Heart left ventricle (tissue), 13 donors: ENCODE measurements around the gene B3GAT2.
A peak's percentile ranks its signal among the peaks of the same experiment; 100 is the strongest.

Source experiments
- CTCF ChIP-seq, 12 donors: fragments of 200-600 bp; sonication (generic) in 4 of 12; IDR thresholded peaks; one replicate each; pipeline versions ENCODE4 v1.5.0 to v1.8.0; 2018 to 2022; ENCODE audit warnings: antibody characterized with exemption in 12 of 12, mild to moderate bottlenecking in 5 of 12
- POLR2A ChIP-seq, 2 donors: fragments of 450-650 bp; IDR thresholded peaks; one replicate each; pipeline ENCODE4 v1.6.1; 2017; ENCODE audit warnings: antibody characterized with exemption in 2 of 2, mild to moderate bottlenecking in 2 of 2, moderate library complexity in 2 of 2
- donor health status: ischemic (EF 13 %, LVEDD 7.1; RV severe dilation, severe dysfunction).
- donor health status: DM: no; HTN: yes; CAD: no.
- donor health status: DM: no; HTN: no; CAD: no.
- donor health status: ischemic (EF 25% LVEDD 6.9; RV normal size, moderate dysfunction).
- donor health status: ischemic (EF 25% LVEDD 5.7; RV mildly dilated, moderate dysfunction).
- donor health status: ischemic (EF 35%, LVEDD 5.7; RV mildly dilated, moderate dysfunction).
- donor health status: nonischemic (EF 11% LVEDD 7.7; RV severe dilation, severe dysfunction).
- donor health status: DM: yes; HTN: yes; CAD: no.
- donor health status: PGD.
- donor health status: ischemic (EF 29% LVEDD 5.4; RV normal size, mild dysfunction).
- donor health status: nonischemic (EF 23%, LVEDD 6.1; RV moderate dilation, normal function).

- TF ChIP-seq POLR2A (IDR thresholded peaks at IDR 0.05) (no peak), CTCF (IDR thresholded peaks at IDR 0.05) (peak in 2 of 12 donors; percentile 8 to 23)
Measured at GRCh38 chr6:70901324-70901723, 55.5 kb downstream of the B3GAT2 start.
